Airway epithelial cell (primary cell): ENCODE results near the gene ASTL. TPM values are rescaled to one million over a fixed set of nuclear protein-coding genes. Genes with fewer than 3 reads are reported as not detected.

ENCODE experiments used
- total RNA-seq: library from RNA; depleted of rRNA; stranded (reverse); fragments of >200 nt; gene quantifications from 2 replicates; pipeline ENCODE4 v1.2.3, GENCODE V29; 2015

Gene ASTL
- total RNA-seq, result 0.21 TPM in 1 of 2 replicates, not detected in the other

GRCh38 chr2:96138179-96139145 is at the start of gene ASTL:
Gene ASTL, minus strand, starts transcription at chr2:96138502. Its CDS starts 66 bp downstream, at chr2:96138436.

GRCh38 chr2:96145036-96145847 is 6.9 kb upstream of the ASTL start, which contains the start of gene DUSP2:
Gene DUSP2, minus strand, starts transcription at chr2:96145440. Its CDS starts 86 bp downstream, at chr2:96145354.

GRCh38 chr2:96116424-96116878 is 21.9 kb downstream of the ASTL start, which contains the start of gene ADRA2B:
Gene ADRA2B, minus strand, starts transcription at chr2:96116571. Its CDS starts 422 bp downstream, at chr2:96116149.

Other genes with a start within 250 kb of the ASTL start
- 3.2 and 6.1 TPM in 2 replicates for gene ANKRD36C, start 146.7 kb downstream of the ASTL start, total RNA-seq
- gene GPAT2, start 103.6 kb downstream of the ASTL start, total RNA-seq, result 0.63 and 1.6 TPM in 2 replicates
- gene ADRA2B, start 21.9 kb downstream of the ASTL start, total RNA-seq, result 0.09 TPM in 1 of 2 replicates, not detected in the other
- gene DUSP2, start 6.9 kb upstream of the ASTL start, total RNA-seq, result 4.9 and 6.5 TPM in 2 replicates
- 79.9 and 100 TPM in 2 replicates for gene STARD7, start 70.3 kb upstream of the ASTL start, total RNA-seq
- gene TMEM127, start 127.5 kb upstream of the ASTL start, total RNA-seq, result 20.9 and 26.5 TPM in 2 replicates
- 73.9 and 119 TPM in 2 replicates for gene CIAO1, start 127.7 kb upstream of the ASTL start, total RNA-seq
- gene SNRNP200, start 167.0 kb upstream of the ASTL start, total RNA-seq, result 56.3 and 80.8 TPM in 2 replicates
- gene ITPRIPL1, start 186.8 kb upstream of the ASTL start, total RNA-seq, result 0.28 and 0.99 TPM in 2 replicates
- gene NCAPH, start 197.3 kb upstream of the ASTL start, total RNA-seq, result 21.4 and 25.8 TPM in 2 replicates